Activated gamma-delta T cell treated with anti-CD3 and anti-CD28 coated beads, Interleukin-2, amount 50 U/mL, for 16 hours (primary cell): ENCODE measurements around the gene EXOC6B.

ENCODE experiments used
- DNase-seq: peaks from one replicate; pipeline ENCODE4 v3.0.0-alpha.2; 2020; ENCODE audit warnings: low read depth

Gene EXOC6B

GRCh38 chr2:72133721-72134407, 692.0 kb downstream of the EXOC6B start:
- no peak for DNase-seq

DNA sequence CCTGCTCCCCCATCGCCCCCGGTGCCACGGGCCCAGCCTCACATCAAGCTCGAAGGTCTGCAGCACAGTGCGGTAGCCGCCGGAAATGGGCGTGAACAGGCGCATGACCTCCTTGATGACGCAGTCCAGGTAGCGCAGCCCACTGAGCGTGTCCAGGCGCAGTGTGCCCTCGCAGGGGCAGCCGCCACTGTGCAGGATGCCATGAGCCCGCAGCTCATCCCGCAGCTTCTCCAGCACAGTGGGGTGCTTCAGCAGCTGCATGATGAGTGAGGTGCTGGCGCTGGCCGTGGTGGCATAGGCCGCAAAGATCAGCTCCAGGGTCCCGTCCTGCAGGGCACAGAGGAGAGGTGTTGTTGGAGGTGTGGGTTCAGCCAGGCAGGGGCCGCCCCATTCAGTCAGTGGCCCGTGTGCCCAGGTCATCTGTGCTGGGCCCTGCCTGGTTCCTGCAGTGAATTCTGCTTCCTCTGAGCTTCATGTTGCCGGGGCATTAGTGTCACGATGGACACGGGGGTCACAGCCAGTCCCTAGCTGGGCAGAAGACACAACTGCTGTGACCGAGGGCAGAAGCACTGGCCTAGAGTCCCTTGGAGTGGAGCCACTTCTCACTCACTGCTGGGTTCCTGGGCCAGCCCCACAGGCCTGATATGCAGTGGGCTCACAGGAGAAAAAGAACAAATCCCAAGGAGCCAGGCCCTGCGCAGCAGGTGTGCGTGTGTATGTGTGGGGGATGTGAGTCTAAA, 692.7 kb downstream of the EXOC6B start:
- DNase-seq, result no peak

GRCh38 chr2:72131916-72132841, 693.7 kb downstream of the EXOC6B start:
- DNase-seq, result no peak

- DNase-seq, result no peak
Measured at GRCh38 chr2:72131371-72131891, 694.4 kb downstream of the EXOC6B start.

DNA sequence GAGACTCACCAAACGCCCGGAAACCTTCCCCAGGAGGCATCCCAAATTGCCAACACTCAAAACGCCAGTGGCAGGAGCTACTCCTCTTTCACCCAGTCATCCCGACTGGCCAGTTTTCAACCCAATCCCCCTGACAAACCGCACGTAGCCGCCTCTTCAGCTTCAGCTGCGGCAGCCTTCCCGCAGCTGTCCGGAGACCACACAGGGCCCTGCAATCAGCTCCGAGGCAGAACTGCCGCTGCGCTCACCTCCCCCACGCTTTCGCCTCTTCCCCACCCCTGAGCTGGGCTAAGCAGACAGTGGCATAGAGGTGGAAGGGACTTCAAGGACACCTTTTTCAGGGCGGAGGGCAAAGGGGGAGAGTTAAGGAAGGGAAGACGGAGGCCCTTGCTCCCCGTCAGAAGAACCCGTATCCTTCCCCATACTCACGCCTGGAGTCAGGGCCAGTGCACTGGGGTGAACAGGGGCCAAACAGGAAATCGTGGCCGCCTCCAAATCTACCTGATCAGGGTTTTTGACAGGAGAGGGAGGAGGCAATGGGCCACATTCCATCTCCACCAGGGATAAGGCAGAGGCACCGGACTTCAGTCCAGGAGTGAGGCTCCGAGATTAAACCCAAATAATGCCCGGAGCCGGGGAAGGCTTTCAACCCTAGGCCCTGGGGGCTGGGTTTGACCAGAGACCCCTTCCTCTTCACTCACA, 695.0 kb downstream of the EXOC6B start:
- no peak for DNase-seq

- DNase-seq, result no peak
Measured at GRCh38 chr2:72129681-72130340, 696.0 kb downstream of the EXOC6B start.

GRCh38 chr2:72128843-72129227, 697.0 kb downstream of the EXOC6B start:
- no peak for DNase-seq

DNA sequence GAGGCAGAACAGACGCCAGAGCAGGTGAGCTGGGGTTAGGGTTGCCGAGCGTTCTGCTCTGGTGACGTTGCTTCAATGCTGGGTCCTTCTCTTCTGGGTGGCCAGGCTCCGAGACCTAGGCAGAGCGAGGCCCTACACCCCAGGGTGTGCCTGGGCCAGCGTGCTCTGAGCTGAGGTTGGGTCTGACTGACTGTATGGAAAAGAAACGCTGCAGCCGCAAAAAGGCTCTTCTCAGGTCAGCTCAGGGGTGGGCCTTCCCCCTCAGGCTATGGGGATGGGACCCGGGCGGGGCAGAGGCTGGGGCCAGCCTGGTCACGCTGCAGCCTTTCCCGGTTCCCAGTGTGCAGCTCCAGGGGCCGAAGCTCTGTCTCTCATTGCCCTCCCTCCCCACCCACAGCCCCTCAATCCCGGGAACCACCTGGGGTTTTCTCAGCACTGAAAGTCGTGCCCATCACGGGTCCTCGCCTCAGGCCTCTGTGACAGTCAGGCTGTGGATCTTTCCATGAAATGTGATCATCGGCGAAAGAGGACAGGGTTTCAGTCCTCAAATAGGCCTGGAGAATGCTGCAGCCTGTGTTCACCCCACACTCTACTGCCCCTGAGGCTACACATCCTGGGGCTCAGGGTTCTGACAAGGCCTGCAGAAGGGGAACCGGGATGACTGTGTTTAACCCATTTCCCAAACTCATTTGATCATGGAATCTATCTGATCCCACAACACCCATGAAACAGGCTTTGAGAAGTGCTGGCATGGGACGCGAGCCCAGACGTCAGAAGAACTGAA, 697.6 kb downstream of the EXOC6B start:
- no peak for DNase-seq

DNA sequence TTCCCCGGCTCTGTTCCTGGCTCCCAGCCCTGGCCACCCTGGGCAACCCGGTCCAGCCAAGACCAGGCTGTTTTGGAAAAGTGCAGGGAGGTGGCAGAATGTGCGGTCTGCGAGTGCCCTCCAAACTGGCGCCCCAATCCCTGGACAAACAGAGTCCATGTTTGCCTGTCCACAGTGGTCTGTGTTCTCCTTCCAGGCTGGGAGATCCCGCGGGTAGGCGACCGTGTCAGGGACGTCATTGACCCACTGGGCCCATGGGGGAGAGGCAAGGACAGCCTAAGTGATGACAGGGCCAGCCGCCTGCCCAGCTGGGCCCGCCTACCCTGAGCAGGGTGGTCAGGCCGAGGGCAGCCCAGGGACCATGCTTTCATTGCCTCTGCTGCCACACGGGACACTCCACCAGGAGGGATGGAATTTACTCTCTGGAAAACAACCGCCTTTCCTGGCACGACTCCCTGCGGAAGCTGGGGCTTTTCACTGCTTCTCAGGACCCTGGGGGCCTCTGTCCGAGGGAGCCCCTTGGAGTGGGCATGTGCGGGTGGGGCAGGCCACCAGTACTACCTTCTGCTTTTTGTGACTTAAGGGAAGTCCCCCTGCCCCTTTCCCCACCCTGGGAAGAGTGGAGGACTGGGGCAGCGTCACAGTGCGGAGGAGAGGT, 698.3 kb downstream of the EXOC6B start:
- DNase-seq, result no peak

DNA sequence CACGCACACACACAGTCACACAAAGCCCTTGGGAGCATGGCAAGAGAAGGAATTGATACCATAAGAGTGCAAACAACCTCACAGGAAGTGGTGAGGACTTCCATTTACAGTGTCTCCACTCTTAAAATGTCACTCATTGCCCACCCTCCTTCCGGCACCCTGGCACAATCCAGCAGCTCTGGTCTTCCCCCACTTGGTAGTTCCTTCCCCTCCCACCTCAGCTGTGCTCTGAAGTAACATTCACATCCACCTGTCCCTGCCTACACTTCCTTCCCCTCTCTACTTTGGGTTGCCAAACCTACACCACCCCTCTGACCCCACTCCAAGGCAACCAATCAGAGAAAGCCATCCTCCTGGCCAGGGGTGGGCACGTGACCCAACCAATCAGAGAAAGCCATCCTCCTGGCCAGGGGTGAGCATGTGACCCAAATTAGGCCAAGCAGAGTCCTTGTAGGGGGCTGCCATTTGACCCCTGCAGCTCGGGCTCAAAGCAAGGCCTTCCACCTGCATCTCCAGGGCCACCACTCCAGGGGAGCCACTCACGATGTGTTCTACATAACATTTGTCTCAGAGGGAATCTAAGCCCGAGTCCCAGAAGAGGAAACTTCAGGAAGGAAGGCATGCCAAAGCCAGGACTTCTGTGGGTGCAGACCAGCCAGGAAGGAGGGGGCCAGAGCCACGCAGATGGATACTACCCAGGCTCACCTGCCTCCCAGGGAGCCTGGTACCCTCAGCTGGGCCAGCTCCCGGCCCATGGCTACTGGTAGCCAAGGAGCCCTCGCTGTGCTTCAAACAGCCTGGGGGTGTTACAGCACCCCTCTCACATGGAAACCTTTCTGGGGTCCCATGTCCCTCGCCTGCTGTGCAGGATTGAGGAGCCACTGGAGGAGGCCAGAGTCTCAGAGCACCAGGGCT, 699.4 kb downstream of the EXOC6B start:
- no peak for DNase-seq
